PC-3 (cell line): Measurements from ENCODE around the gene KIFAP3. TPM values are rescaled to one million over a fixed set of nuclear protein-coding genes. Genes with fewer than 3 reads are reported as not detected.
"Not testable (repeated sequence)": the region's sequence is repeated elsewhere in the genome, so short reads cannot be mapped to it uniquely, and the experiment has no call there.

Source experiments
- ATAC-seq: fragments of 200-7000 bp; cut with Tn5 transposase; 2 replicates; pipeline ENCODE4 v1.9.1; 2020; ENCODE audit warnings: mild to moderate bottlenecking, moderate library complexity
- BruUV-seq: library from RNA; stranded (reverse); fragments of 400-500 nt; replicated peaks from 2 replicates; lab custom pipeline; 2021; lab: Mats Ljungman, UMichigan
- CTCF ChIA-PET: fragments of 300-600 bp; sonication (Branson Sonifier 250); formaldehyde crosslinking; loops from one replicate; lab custom pipeline; 2022; ENCODE audit warnings: antibody characterized with exemption; lab: Charles Lee
- POLR2A ChIA-PET: fragments of 300-600 bp; sonication (Branson Sonifier 250); formaldehyde crosslinking; loops from one replicate; lab custom pipeline; 2022; ENCODE audit warnings: antibody characterized with exemption; ENCODE audit not compliant: unreplicated experiment; lab: Charles Lee
- DNase-seq: peaks from one replicate; pipeline ENCODE4 v3.0.0-alpha.2; 2015
- H2AFZ ChIP-seq: fragments of 300-600 bp; sonication (generic); 2 replicates; pipeline ENCODE4 v1.6.0; 2016; ENCODE audit warnings: antibody characterized with exemption, low read length
- H3F3A ChIP-seq: fragments of 300-600 bp; sonication (generic); one replicate; pipeline ENCODE4 v1.6.0; 2017; ENCODE audit warnings: antibody characterized with exemption, low read length, control low read depth, mild to moderate bottlenecking; ENCODE audit not compliant: unreplicated experiment
- H3K27ac ChIP-seq: fragments of 300-600 bp; sonication (generic); 2 replicates; pipeline ENCODE4 v1.5.1; 2016; ENCODE audit warnings: mild to moderate bottlenecking, low read length
- H3K27me3 ChIP-seq: fragments of 300-600 bp; sonication (generic); 2 replicates; pipeline ENCODE4 v1.6.1; 2016; ENCODE audit warnings: low read length, mixed read lengths
- H3K36me3 ChIP-seq: fragments of 300-600 bp; sonication (generic); 2 replicates; pipeline ENCODE4 v1.6.1; 2016; ENCODE audit warnings: low read depth, mixed run types, low read length, mixed read lengths
- H3K4me1 ChIP-seq: fragments of 300-600 bp; sonication (generic); 2 replicates; pipeline ENCODE4 v1.5.1; 2016; ENCODE audit warnings: low read length; ENCODE audit not compliant: insufficient read depth
- H3K4me2 ChIP-seq: fragments of 300-600 bp; sonication (generic); 2 replicates; pipeline ENCODE4 v1.6.0; 2016; ENCODE audit warnings: low read length
- H3K4me3 ChIP-seq: fragments of 300-600 bp; sonication (generic); 2 replicates; pipeline ENCODE4 v1.5.1; 2016; ENCODE audit warnings: mild to moderate bottlenecking, low read length, mixed read lengths
- H3K79me2 ChIP-seq: fragments of 300-600 bp; sonication (generic); 2 replicates; pipeline ENCODE4 v1.6.1; 2017; ENCODE audit warnings: low read length, mixed read lengths
- H3K9ac ChIP-seq: fragments of 300-600 bp; sonication (generic); 2 replicates; pipeline ENCODE4 v1.6.0; 2016; ENCODE audit warnings: mild to moderate bottlenecking, low read length
- H3K9me2 ChIP-seq: fragments of 300-600 bp; sonication (generic); replicated peaks from 2 replicates; pipeline ENCODE4 v1.6.1; 2016; ENCODE audit warnings: mixed run types, low read length, mixed read lengths
- H3K9me3 ChIP-seq: fragments of 300-600 bp; sonication (generic); 2 replicates; pipeline ENCODE4 v1.6.1; 2016; ENCODE audit warnings: low read length, mixed read lengths
- H4K20me1 ChIP-seq: fragments of 300-600 bp; sonication (generic); 2 replicates; pipeline ENCODE4 v1.6.1; 2016; ENCODE audit warnings: low read length, mixed read lengths
- CTCF ChIP-seq: fragments of 300-600 bp; sonication (generic); conservative IDR thresholded peaks from 2 replicates; pipeline ENCODE4 v1.5.1; 2017; ENCODE audit warnings: antibody characterized with exemption, low read depth, mild to moderate bottlenecking, low read length
- EZH2 ChIP-seq: fragments of 300-600 bp; sonication (generic); IDR thresholded peaks from one replicate; pipeline ENCODE4 v1.6.1; 2017; ENCODE audit warnings: antibody characterized with exemption, mild to moderate bottlenecking, low read length; ENCODE audit not compliant: unreplicated experiment
- EZH2phosphoT487 ChIP-seq: fragments of 300-600 bp; sonication (generic); IDR thresholded peaks from 2 replicates; pipeline ENCODE4 v1.6.1; 2018; ENCODE audit warnings: mild to moderate bottlenecking, antibody characterized with exemption, low read length, borderline replicate concordance
- intact Hi-C: fragments of 100-400 bp; cut with micrococcal nuclease; formaldehyde crosslinking; loops from 2 replicates; pipeline ENCODE4 v1.9.0; 2023
- total RNA-seq: library from RNA; depleted of rRNA; stranded (reverse); fragments of >200 nt; gene quantifications from 2 replicates; pipeline ENCODE4 v1.2.3, GENCODE V29; 2014; rRNA removed

The KIFAP3 gene
- total RNA-seq, 1 experiment from 2014 or later = 6.9 TPM

- H3K4me2 ChIP-seq = peak overlapping the region; percentile 32
- H3K27me3 ChIP-seq = no peaks in the 10 kb centered on the region
- H3K9me2 ChIP-seq = no peaks in the 10 kb centered on the region
- peak overlapping the region; percentile 64 for H3K27ac ChIP-seq
- peaks cover 16% of the 10 kb centered on the region for H3K36me3 ChIP-seq
- ChIA-PET POLR2A (no interaction called here), CTCF (no interaction called here)
- no peaks in the 10 kb centered on the region for H3F3A ChIP-seq
- no peaks in the 10 kb centered on the region for H4K20me1 ChIP-seq
- TF ChIP-seq CTCF (no peak), EZH2 (no peak), EZH2phosphoT487 (no peak)
- no peaks in the 10 kb centered on the region for H3K79me2 ChIP-seq
- H3K4me3 ChIP-seq = peak overlapping the region; percentile 2; the same call in 1 of the 2 replicates
- no TSS peak for BruUV-seq
- peak overlapping the region; percentile 11; the same call in 1 of the 2 replicates for H3K9ac ChIP-seq
- peak; percentile 54 for DNase-seq
- peaks cover 47% of the 10 kb centered on the region for H3K4me1 ChIP-seq
- H3K9me3 ChIP-seq = no peaks in the 10 kb centered on the region
- ATAC-seq = peak; percentile 43
- intact Hi-C loops = no loop called here
- no peak overlapping the region for H2AFZ ChIP-seq
Observed at GRCh38 chr1:169873582-169874199, 200.8 kb downstream of the KIFAP3 start.

- H3K4me3 ChIP-seq = no peak overlapping the region
- peaks cover 16% of the 10 kb centered on the region for H3K36me3 ChIP-seq
- H3K9ac ChIP-seq = no peak overlapping the region
- no peak for TF ChIP-seq EZH2phosphoT487
- TF ChIP-seq EZH2 = no peak
- TF ChIP-seq CTCF = no peak
- ChIA-PET CTCF (no interaction called here), POLR2A (no interaction called here)
- H3K27me3 ChIP-seq = no peaks in the 10 kb centered on the region
- no peaks in the 10 kb centered on the region for H3K9me3 ChIP-seq
- no peaks in the 10 kb centered on the region for H3K9me2 ChIP-seq
- ATAC-seq (no peak), DNase-seq (peak; percentile 25)
- BruUV-seq = no TSS peak
- peaks cover 42% of the 10 kb centered on the region for H3K4me1 ChIP-seq
- H2AFZ ChIP-seq = no peak overlapping the region
- H3K79me2 ChIP-seq = no peaks in the 10 kb centered on the region
- H3K4me2 ChIP-seq = no peak overlapping the region
- intact Hi-C loops = no loop called here
- no peaks in the 10 kb centered on the region for H4K20me1 ChIP-seq
- H3F3A ChIP-seq = no peaks in the 10 kb centered on the region
- H3K27ac ChIP-seq = peak overlapping the region; percentile 17
Observed at GRCh38 chr1:169872906-169873305, 201.6 kb downstream of the KIFAP3 start.

- POLR2A ChIA-PET, H3K27ac ChIP-seq, DNase-seq, H3K79me2 ChIP-seq, H3K9ac ChIP-seq, H3K27me3 ChIP-seq, H2AFZ ChIP-seq, H3K4me3 ChIP-seq, H3K9me2 ChIP-seq, H3K9me3 ChIP-seq, ATAC-seq, H3K4me2 ChIP-seq, BruUV-seq, H4K20me1 ChIP-seq, intact Hi-C loops, H3F3A ChIP-seq, CTCF ChIA-PET: not testable (repeated sequence)
- Histone ChIP-seq H3K4me1 (peaks cover 42% of the 10 kb centered on the region), H3K36me3 (peaks cover 16% of the 10 kb centered on the region)
Observed at GRCh38 chr1:169871988-169872387, 202.5 kb downstream of the KIFAP3 start.

Other genes starting within 250 kb of the KIFAP3 start
- 3.1 and 3.6 TPM in 2 replicates for gene SCYL3, start 180.8 kb downstream of the KIFAP3 start, total RNA-seq
- not detected in 2 replicates for gene NTMT2, start 71.3 kb upstream of the KIFAP3 start, total RNA-seq